C4-2B (cell line): Measurements from ENCODE around the gene CCNL2.

Experiments used
- H3K27ac ChIP-seq: fragments of 450-650 bp; 2 replicates; pipeline ENCODE4 v1.5.1; 2017
- ZFX ChIP-seq: fragments of 450-650 bp; IDR thresholded peaks from 2 replicates; pipeline ENCODE4 v1.6.1; 2017
- TF ChIP-seq, protein P1 (sequence below): fragments of 450-650 bp; conservative IDR thresholded peaks from 2 replicates; pipeline ENCODE4 v1.5.1; 2017; ENCODE audit warnings: mild to moderate bottlenecking

The CCNL2 gene

DNA sequence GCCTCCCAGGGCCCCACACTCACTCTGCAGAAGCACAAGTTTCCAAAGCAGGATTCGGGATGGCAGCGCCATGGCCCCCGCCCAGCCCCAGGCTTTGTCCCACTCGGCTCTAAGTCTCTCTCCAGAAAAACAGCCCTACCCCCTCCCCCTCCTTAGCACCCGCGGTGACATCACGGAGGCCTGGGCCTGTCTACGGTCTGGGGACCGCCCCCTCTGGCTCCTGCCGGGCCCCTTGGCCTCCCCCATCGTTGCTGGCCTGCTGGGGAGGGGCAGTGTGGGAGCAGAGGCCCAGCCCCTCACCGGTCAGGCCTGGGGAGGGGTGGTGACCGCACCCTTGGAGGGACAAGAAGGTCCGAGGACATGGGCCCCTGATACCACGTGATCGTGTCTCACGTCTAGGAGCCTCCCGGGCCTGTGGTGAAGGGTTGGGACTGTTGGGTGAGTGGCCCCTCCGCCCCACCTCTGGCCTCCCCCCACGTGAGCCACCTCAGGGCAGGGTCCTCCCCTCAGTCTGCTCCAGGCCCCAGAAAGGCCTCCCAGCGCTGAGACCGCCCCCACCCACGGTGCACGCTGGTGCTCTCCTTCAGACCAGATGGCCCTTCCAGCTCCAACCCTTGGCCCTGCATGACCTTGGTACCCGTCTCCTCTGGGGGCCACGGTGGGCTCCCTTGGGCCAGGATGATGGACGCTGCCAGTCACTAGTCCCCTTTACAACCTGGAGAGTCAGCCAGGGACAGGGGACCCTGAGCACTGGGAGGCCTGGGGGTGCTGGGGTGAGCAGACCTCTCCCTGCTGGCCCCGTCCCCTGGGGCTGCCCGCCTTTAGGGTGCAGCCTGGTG, 40.5 kb downstream of the CCNL2 start, which contains the start of gene MXRA8:
Gene MXRA8, minus strand, starts transcription at position 123 of the 839 bp plus-strand sequence. Its CDS starts 51 bp downstream, at position 72.
- H3K27ac ChIP-seq = peak within 1 kb of the TSS; percentile 11
- TF ChIP-seq ZFX = no peak

DNA sequence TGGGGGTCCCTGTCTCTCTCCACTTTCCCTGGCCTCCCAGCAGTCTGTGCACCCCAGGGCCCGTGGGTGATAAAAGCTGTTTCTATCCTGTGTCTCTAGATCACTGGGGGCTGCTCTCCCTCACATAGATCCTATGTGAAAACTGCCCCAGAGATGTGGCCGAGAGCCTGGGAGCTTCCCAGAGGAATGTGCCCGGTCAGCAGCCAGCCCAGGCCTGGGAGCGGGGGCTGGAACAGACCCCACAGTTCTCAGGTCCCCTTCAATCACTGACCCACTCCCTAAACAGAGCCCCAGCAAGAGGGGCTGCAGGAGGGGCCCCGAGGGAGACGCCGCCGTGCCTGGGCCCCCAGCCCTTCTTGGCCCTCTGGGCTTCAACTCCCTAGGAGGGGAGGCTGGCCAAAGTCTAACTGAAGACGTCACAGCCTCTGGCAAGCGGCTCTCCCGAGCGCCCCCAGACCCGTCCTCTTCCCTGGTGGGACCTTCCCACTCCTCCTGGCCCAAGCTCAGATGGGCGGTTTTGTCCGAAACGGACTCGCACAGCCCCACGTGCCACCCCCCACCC, 41.2 kb downstream of the CCNL2 start:
- TF ChIP-seq ZFX = no peak
- TF ChIP-seq, protein P1, sequence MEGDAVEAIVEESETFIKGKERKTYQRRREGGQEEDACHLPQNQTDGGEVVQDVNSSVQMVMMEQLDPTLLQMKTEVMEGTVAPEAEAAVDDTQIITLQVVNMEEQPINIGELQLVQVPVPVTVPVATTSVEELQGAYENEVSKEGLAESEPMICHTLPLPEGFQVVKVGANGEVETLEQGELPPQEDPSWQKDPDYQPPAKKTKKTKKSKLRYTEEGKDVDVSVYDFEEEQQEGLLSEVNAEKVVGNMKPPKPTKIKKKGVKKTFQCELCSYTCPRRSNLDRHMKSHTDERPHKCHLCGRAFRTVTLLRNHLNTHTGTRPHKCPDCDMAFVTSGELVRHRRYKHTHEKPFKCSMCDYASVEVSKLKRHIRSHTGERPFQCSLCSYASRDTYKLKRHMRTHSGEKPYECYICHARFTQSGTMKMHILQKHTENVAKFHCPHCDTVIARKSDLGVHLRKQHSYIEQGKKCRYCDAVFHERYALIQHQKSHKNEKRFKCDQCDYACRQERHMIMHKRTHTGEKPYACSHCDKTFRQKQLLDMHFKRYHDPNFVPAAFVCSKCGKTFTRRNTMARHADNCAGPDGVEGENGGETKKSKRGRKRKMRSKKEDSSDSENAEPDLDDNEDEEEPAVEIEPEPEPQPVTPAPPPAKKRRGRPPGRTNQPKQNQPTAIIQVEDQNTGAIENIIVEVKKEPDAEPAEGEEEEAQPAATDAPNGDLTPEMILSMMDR = no peak
- peak overlapping the region; percentile 11; the same call in 1 of the 2 replicates for H3K27ac ChIP-seq

DNA sequence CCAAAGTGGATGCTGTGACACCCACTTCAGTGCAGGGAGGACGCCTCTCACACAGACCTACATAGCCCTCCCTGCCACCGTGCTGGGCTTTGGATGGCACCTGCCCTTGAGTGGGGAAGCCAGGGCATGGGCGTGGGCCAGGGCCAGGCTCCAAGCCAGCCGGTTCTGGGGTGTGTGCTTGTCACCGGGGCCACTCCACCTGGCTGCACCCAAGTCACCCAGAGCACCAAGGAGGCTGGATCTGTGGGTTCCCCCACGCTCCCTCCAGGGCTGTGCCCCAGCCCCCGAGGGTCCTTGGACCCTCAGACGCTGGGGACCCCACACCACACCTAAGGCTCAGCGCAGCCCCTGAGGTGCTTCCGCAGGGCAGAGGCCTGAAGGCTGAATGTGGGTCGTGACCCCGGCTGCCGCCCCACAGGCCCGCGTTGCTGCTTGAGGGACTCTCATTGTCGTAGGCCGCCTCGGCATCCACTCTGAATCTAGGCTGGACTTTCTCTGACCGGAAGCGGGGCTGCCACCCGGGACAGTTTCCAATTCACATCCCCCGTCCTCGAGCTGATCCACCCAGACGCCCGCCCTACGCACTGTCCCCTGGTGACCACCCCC, 42.2 kb downstream of the CCNL2 start:
- no peak overlapping the region for H3K27ac ChIP-seq
- no peak for TF ChIP-seq ZFX
- TF ChIP-seq, protein P1 = no peak

DNA sequence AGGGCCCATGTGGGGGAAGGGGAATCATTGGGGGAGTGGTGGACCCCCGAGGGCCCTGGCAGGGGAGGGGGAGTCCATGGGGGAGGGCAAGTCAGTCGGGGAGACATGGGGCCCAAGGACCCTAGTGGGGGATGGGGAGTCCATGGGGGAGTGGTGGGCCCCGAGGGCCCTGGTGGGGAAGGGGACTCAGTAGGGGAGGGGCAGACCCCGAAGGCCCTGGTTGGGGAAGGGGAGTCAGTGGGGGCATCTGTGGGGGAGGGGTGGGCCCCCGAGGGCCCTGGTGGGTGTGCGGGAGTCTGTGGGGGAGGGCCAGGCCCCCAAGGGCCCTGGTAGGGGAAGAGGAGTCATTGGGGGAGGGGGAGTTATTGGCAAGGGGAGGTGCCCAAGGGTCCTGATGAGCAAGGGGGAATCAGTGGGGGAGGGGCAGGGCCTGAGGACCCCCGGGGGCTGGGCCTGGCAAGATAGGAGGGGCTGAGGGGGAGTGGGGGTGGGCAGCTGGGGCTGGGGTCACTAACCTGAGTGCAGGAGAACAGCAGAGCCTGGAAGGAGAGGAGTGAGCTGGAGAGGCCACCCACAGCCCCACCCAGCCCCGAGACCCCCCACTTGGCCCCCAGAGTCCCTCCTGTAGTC, 42.9 kb downstream of the CCNL2 start:
- H3K27ac ChIP-seq = peak overlapping the region; percentile 86
- TF ChIP-seq, protein P1 = no peak
- no peak for TF ChIP-seq ZFX

DNA sequence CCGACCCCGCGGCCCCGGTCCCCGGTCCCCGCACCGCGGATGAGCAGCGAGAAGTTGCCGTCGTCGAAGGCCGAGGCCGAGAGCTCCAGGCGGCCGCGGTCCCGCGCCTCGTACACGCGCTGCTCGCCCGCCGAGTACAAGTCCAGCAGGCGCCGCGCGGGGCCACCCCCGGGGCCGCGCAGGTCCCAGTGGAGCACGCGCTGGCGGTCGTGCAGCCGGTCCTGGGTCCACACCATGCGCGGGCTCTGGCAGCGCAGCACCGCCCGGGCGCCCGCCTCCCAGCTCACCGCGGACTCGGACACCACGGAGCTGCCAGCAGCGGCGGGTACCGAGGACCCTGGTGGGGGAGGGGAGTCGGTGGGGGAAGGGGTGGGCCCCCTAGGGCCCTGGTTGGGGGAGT, 43.7 kb downstream of the CCNL2 start:
- peak; percentile 27; the same call in 1 of the 2 replicates for TF ChIP-seq ZFX
- TF ChIP-seq, protein P1 = no peak
- peak overlapping the region; percentile 86 for H3K27ac ChIP-seq

DNA sequence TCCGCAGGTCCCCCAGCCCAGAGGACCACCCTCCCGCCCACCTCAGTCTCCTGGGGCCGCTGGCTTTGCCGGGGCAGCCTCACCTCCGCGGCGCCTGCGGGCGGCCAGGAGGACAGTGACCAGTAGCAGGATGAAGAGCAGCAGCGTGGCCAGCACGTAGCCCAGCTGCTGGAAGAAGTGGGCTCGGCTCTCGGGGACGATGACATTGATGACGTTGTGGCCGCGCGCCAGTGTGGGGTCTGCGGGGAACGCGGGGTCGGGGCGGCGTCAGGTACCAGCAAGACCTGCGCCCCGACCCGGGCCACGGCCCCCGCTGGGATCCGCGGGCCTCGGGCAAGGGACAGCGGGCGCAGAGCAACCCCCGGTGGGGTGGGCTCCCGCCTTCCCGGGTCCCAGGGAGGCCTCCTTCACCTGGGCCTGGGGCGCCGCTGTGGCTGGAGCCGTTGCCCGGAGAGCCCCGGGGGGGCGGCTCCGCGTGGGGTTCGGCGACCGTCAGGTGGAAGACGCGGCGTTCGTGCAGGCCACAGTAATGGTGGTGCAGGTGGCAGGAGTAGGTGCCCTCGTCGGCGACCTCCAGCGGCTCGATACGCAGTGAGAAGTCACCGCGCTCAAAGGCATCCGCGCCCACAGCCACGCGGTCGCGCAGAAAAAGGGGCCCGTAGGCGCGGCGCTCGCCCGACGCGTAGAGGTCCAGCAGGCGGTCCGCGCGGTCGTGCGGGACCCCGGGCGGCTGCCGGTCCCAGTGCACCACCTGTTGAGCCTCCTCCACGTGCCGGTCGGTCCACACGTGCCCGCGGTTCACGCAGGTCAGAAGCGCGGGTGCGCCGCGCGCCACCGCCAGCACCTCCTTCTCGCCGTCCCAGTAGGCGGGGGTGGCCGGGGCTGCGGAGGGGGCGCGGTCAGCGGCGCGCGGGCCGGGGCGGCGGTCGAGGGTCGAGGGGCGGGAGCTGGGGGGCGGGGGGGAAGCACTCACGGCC, 44.6 kb downstream of the CCNL2 start:
- TF ChIP-seq, protein P1 = no peak
- peak; percentile 23; the same call in 1 of the 2 replicates for TF ChIP-seq ZFX
- peak overlapping the region; percentile 86 for H3K27ac ChIP-seq
